GM21423 (cell line): ENCODE data around the gene SLC30A10.
"Not testable (repeated sequence)": the region's sequence is repeated elsewhere in the genome, so short reads cannot be mapped to it uniquely, and the experiment has no call there.

Experiments used
- ATAC-seq: cut with Tn5 transposase; IDR thresholded peaks from one replicate; pipeline ENCODE4 v1.9.1; 2021; ENCODE audit warnings: mild to moderate bottlenecking, moderate library complexity; ENCODE audit not compliant: unreplicated experiment

The SLC30A10 gene

DNA sequence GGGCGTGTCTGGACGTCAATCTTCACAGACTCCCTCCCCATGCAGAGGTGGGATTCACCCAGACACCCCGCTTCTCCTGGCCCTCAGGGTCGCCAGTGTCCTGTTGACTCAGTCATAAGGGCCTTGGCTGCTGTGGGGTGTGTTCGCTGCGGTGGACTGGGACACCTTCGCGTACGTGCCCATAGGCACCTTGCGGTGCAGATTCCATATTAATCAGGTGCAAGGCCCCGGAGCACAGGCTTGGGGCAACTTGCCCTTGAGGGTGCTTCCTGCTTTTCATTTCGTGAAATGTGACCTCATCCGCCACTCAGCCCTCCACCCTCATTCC lies 398 bp upstream of the SLC30A10 start:
- ATAC-seq: no peak

GRCh38 chr1:219927298-219927955 lies 930 bp downstream of the SLC30A10 start:
- no peak for ATAC-seq

DNA sequence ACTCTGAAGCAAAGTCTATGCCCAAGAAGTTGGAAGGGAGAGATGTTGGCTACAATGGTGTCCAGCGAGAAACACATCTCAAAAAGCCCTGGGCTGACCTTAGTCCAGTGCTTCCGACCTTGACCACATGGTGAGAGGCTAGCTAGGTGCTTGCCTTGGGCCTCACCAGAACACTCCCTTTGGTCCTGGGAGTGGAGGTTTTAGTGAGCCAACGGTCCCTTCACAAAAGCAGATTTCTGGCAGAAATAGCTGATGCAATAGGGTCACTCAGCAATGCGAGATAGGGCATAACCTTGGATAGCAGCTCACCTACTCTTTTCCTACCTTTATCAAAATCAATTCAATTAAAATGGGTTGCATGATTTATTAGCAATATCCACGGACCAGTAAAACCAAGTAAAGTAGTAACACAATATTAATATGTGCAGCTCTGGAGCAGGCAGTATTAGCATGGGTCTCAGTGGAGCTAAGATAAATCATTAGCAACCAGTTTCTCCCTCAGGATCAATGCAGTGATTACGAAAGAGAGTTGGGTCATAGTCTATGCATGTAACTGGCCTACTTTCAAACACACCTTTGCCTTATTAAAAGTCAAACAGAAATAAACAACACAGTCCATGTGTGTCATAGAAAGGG lies 1.9 kb downstream of the SLC30A10 start:
- ATAC-seq: no peak

DNA sequence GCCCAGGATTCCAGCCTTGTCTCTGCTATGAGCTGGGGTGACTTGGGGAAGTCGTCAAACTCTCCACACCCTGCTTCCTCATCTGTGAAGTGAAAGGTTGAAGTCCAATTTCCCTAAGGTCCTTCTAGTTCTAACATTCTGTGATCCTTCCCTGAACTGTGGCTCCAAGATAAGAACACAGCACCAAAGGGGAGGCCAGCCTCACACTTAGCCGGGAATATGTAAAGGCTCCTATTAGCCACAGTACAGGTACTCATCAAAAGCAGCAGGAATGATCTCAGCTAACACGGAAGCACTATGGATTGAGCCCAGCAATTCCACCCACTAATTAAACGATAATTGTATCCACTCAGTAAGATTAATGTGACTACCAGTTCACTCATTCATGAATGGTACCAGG lies 4.0 kb downstream of the SLC30A10 start:
- ATAC-seq: no peak

GRCh38 chr1:219917851-219918466 lies 10.4 kb downstream of the SLC30A10 start:
- ATAC-seq: no peak

DNA sequence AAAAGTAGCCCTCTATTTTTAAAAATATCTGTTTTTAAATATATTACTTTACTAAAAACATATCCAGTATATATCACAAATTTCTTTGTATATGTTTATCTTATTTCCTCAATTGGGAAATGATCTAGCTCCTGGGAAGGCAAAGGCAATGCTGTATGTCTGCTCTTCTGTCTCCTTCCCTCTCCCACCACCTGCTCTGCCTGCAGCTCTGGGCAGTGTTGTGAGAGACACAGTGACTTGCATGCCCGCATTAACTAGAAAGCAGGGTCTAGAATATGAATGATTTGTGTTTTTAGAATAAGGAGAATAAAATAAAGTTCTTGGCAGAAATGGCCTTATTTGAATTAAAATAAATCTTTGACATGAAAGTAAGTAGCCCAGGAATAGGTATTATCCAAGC lies 11.1 kb downstream of the SLC30A10 start:
- no peak for ATAC-seq

- ATAC-seq: no peak
Observed at GRCh38 chr1:219916257-219916656, 12.1 kb downstream of the SLC30A10 start.

- ATAC-seq: no peak
Observed at GRCh38 chr1:219913005-219913770, 15.2 kb downstream of the SLC30A10 start.

- ATAC-seq: no peak
Observed at GRCh38 chr1:219910716-219911115, 17.6 kb downstream of the SLC30A10 start.

DNA sequence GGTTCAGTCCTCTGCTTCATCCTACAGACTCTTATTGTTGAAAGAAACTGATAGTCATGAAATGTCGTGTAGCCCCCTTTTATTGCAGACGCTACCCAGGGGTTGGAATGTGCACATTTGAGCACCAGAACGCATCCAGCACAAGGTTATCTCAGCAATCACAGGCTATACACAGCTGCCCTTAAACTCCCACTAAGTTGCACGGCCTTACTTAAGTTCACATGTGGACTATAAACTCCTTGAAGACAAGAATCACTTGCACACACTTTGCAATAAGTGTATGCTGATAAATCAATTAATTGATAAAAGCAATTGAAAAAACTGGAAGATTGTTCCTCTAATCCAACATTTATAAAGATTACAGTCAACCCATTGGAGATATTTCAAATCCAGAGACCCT lies 18.9 kb downstream of the SLC30A10 start:
- ATAC-seq: no peak

DNA sequence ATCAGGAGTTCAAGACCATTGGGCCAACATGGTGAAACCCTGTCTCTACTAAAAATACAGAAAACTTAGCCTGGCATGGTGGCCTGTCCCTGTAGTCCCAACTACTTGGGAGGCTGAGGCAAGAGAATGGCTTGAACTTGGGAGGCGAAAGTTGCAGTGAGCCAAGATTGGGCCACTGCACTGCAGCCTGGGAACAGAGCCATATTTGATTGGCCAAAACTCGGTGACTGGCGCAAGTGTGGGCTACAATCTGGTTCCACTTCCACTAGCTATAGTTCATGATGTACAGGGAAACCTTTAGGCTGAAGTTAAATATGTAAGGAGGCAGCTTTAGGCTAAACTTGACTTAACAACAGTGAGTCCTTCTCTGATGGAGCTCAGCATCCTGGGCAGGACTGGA lies 20.2 kb downstream of the SLC30A10 start:
- ATAC-seq: no peak

- ATAC-seq: no peak
Observed at GRCh38 chr1:219907772-219908070, 20.6 kb downstream of the SLC30A10 start.

- ATAC-seq: no peak
Observed at GRCh38 chr1:219906924-219907771, 21.2 kb downstream of the SLC30A10 start.

GRCh38 chr1:219906565-219906923 lies 21.8 kb downstream of the SLC30A10 start:
- ATAC-seq: not testable (repeated sequence)

DNA sequence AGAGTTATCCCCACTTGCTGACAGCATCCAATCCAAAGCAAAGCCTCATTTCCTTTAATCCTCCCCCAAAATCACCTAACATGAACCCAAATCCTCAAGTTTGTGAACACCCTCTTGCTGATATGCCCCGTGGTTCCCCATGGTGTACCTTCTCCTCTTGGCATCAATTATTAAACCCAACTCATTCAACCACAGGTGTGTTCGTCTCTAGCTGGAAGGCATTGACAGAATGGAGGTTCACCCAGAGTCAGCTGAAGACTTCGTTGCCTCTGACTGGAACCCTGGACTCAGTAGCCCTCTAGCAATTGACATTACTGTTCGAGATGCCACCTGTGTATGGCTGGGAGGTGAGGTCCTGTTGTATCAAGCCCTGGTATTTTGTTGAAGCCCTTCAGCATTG lies 22.8 kb downstream of the SLC30A10 start:
- no peak for ATAC-seq

- no peak for ATAC-seq
Observed at GRCh38 chr1:219904934-219905333, 23.4 kb downstream of the SLC30A10 start.

GRCh38 chr1:219903353-219903871 lies 24.9 kb downstream of the SLC30A10 start:
- ATAC-seq: no peak

GRCh38 chr1:219902951-219903350 lies 25.4 kb downstream of the SLC30A10 start:
- no peak for ATAC-seq

DNA sequence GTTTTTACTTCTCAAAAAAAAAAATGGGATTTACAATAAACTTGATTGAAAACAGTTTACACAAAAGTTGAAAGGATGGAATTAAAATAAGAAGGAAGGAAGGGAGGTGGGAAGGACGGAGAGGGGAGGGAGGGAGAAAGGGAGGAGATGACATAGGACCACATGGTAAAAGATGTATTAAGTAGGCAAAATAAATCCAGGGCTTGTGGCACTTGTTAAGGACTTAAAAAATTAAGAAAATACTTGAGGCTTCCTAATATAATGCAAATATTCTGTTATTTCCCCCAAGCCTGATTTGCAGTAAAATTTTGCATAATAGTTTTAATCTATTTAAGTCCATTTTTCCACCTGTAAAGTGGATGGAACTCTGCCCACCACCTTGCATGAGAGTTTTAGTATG lies 27.5 kb downstream of the SLC30A10 start:
- no peak for ATAC-seq

DNA sequence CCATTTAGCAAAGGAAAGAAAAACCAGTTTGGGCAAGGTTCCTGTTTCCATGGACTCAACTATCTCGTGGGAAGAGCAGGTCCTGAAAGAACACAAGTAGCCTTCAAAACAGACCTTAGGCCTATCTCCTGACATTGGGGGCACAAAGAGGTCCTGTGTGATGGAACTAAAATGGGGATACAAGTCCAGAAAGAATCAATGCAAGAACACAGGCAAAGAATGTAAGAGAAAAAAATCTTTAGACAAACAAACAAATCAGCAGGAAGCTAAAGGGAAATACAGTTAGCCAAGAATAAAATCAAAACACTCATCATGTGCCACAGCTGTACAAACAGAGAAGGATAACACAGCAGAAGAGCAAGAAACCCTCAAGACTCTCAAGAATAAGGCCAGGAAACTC lies 28.2 kb downstream of the SLC30A10 start:
- ATAC-seq: no peak

DNA sequence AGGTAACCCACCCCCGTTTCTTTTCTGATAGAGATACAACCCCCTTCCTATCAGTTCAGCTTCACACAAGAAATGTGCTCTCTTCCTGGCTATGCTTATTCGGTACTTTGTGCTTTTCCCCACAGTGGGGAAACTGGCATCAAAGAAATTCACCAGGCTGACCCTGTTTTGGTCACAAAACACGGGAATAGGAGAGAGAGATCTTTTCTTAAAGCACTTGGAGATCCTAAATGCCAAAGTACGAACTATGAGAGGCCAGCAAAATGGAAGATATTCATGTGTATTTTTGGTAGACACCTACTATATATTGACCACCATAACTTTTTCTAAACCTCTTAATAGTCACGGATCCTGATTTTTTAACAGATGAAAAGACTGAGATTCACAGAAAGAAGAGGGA lies 30.0 kb downstream of the SLC30A10 start:
- no peak for ATAC-seq
